ENCODE data around the gene RFX1.

DNA sequence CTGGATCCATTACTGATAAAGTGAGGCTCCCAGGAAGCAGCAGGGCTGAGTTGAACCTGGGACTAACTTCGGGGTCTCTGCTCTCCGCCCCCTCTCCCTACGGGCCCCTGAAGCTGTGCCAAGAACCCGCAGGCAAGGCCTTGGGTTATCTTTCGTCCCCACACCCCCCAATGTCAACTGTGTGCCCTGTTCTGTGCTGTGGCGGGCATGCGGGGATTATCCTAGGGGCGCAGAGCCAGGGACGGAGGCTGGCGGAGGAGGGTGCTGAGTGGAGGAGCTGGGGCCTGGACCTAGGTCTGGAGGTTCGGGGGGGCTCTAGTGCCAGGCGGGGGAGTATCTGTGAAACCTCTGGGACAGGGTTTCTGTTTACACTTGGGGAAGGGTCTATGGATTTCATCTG, 26.4 kb downstream of the RFX1 start:
- TF ChIP-seq POLR2A (IDR thresholded peaks at IDR 0.05) (no peak), EP300 (IDR thresholded peaks at IDR 0.05) (no peak)
- TF ChIP-seq, protein P1, sequence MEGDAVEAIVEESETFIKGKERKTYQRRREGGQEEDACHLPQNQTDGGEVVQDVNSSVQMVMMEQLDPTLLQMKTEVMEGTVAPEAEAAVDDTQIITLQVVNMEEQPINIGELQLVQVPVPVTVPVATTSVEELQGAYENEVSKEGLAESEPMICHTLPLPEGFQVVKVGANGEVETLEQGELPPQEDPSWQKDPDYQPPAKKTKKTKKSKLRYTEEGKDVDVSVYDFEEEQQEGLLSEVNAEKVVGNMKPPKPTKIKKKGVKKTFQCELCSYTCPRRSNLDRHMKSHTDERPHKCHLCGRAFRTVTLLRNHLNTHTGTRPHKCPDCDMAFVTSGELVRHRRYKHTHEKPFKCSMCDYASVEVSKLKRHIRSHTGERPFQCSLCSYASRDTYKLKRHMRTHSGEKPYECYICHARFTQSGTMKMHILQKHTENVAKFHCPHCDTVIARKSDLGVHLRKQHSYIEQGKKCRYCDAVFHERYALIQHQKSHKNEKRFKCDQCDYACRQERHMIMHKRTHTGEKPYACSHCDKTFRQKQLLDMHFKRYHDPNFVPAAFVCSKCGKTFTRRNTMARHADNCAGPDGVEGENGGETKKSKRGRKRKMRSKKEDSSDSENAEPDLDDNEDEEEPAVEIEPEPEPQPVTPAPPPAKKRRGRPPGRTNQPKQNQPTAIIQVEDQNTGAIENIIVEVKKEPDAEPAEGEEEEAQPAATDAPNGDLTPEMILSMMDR (IDR thresholded peaks at IDR 0.05), result no peak
